PC-3 (cell line): Measurements from ENCODE around the gene KCNE1. TPM values are rescaled to one million over a fixed set of nuclear protein-coding genes. Genes with fewer than 3 reads are reported as not detected.

ENCODE experiments used
- ATAC-seq: fragments of 200-7000 bp; cut with Tn5 transposase; 2 replicates; pipeline ENCODE4 v1.9.1; 2020; ENCODE audit warnings: mild to moderate bottlenecking, moderate library complexity
- BruUV-seq: library from RNA; stranded (reverse); fragments of 400-500 nt; replicated peaks from 2 replicates; lab custom pipeline; 2021; lab: Mats Ljungman, UMichigan
- CTCF ChIA-PET: fragments of 300-600 bp; sonication (Branson Sonifier 250); formaldehyde crosslinking; loops from one replicate; lab custom pipeline; 2022; ENCODE audit warnings: antibody characterized with exemption; lab: Charles Lee
- POLR2A ChIA-PET: fragments of 300-600 bp; sonication (Branson Sonifier 250); formaldehyde crosslinking; loops from one replicate; lab custom pipeline; 2022; ENCODE audit warnings: antibody characterized with exemption; ENCODE audit not compliant: unreplicated experiment; lab: Charles Lee
- DNase-seq: peaks from one replicate; pipeline ENCODE4 v3.0.0-alpha.2; 2015
- H2AFZ ChIP-seq: fragments of 300-600 bp; sonication (generic); 2 replicates; pipeline ENCODE4 v1.6.0; 2016; ENCODE audit warnings: antibody characterized with exemption, low read length
- H3F3A ChIP-seq: fragments of 300-600 bp; sonication (generic); one replicate; pipeline ENCODE4 v1.6.0; 2017; ENCODE audit warnings: antibody characterized with exemption, low read length, control low read depth, mild to moderate bottlenecking; ENCODE audit not compliant: unreplicated experiment
- H3K27ac ChIP-seq: fragments of 300-600 bp; sonication (generic); 2 replicates; pipeline ENCODE4 v1.5.1; 2016; ENCODE audit warnings: mild to moderate bottlenecking, low read length
- H3K27me3 ChIP-seq: fragments of 300-600 bp; sonication (generic); 2 replicates; pipeline ENCODE4 v1.6.1; 2016; ENCODE audit warnings: low read length, mixed read lengths
- H3K36me3 ChIP-seq: fragments of 300-600 bp; sonication (generic); 2 replicates; pipeline ENCODE4 v1.6.1; 2016; ENCODE audit warnings: low read depth, mixed run types, low read length, mixed read lengths
- H3K4me1 ChIP-seq: fragments of 300-600 bp; sonication (generic); 2 replicates; pipeline ENCODE4 v1.5.1; 2016; ENCODE audit warnings: low read length; ENCODE audit not compliant: insufficient read depth
- H3K4me2 ChIP-seq: fragments of 300-600 bp; sonication (generic); 2 replicates; pipeline ENCODE4 v1.6.0; 2016; ENCODE audit warnings: low read length
- H3K4me3 ChIP-seq: fragments of 300-600 bp; sonication (generic); 2 replicates; pipeline ENCODE4 v1.5.1; 2016; ENCODE audit warnings: mild to moderate bottlenecking, low read length, mixed read lengths
- H3K79me2 ChIP-seq: fragments of 300-600 bp; sonication (generic); 2 replicates; pipeline ENCODE4 v1.6.1; 2017; ENCODE audit warnings: low read length, mixed read lengths
- H3K9ac ChIP-seq: fragments of 300-600 bp; sonication (generic); 2 replicates; pipeline ENCODE4 v1.6.0; 2016; ENCODE audit warnings: mild to moderate bottlenecking, low read length
- H3K9me2 ChIP-seq: fragments of 300-600 bp; sonication (generic); replicated peaks from 2 replicates; pipeline ENCODE4 v1.6.1; 2016; ENCODE audit warnings: mixed run types, low read length, mixed read lengths
- H3K9me3 ChIP-seq: fragments of 300-600 bp; sonication (generic); 2 replicates; pipeline ENCODE4 v1.6.1; 2016; ENCODE audit warnings: low read length, mixed read lengths
- H4K20me1 ChIP-seq: fragments of 300-600 bp; sonication (generic); 2 replicates; pipeline ENCODE4 v1.6.1; 2016; ENCODE audit warnings: low read length, mixed read lengths
- EZH2 ChIP-seq: fragments of 300-600 bp; sonication (generic); IDR thresholded peaks from one replicate; pipeline ENCODE4 v1.6.1; 2017; ENCODE audit warnings: antibody characterized with exemption, mild to moderate bottlenecking, low read length; ENCODE audit not compliant: unreplicated experiment
- EZH2phosphoT487 ChIP-seq: fragments of 300-600 bp; sonication (generic); IDR thresholded peaks from 2 replicates; pipeline ENCODE4 v1.6.1; 2018; ENCODE audit warnings: mild to moderate bottlenecking, antibody characterized with exemption, low read length, borderline replicate concordance
- intact Hi-C: fragments of 100-400 bp; cut with micrococcal nuclease; formaldehyde crosslinking; loops from 2 replicates; pipeline ENCODE4 v1.9.0; 2023
- total RNA-seq: library from RNA; depleted of rRNA; stranded (reverse); fragments of >200 nt; gene quantifications from 2 replicates; pipeline ENCODE4 v1.2.3, GENCODE V29; 2014
- TF ChIP-seq, protein P1 (sequence below): fragments of 300-600 bp; sonication (generic); conservative IDR thresholded peaks from 2 replicates; pipeline ENCODE4 v1.5.1; 2017; ENCODE audit warnings: antibody characterized with exemption, low read depth, mild to moderate bottlenecking, low read length

Gene KCNE1
- total RNA-seq, 1 experiment from 2014 or later, result 0.58 TPM

- Histone ChIP-seq H2AFZ (no peak overlapping the region), H3K9me2 (no peaks in the 10 kb centered on the region), H3F3A (no peaks in the 10 kb centered on the region), H4K20me1 (no peaks in the 10 kb centered on the region), H3K27ac (no peak overlapping the region), H3K36me3 (no peaks in the 10 kb centered on the region), H3K27me3 (no peaks in the 10 kb centered on the region), H3K4me2 (no peak overlapping the region), H3K9me3 (0 out of 2 replicates have a peak, but pooled peaks cover 4% of the 10 kb centered on the region), H3K4me1 (no peaks in the 10 kb centered on the region), H3K9ac (no peak overlapping the region), H3K79me2 (no peaks in the 10 kb centered on the region), H3K4me3 (no peak overlapping the region)
- POLR2A ChIA-PET, result no interaction called here
- TF ChIP-seq EZH2, result no peak
- TF ChIP-seq EZH2phosphoT487, result no peak
- TF ChIP-seq, protein P1, sequence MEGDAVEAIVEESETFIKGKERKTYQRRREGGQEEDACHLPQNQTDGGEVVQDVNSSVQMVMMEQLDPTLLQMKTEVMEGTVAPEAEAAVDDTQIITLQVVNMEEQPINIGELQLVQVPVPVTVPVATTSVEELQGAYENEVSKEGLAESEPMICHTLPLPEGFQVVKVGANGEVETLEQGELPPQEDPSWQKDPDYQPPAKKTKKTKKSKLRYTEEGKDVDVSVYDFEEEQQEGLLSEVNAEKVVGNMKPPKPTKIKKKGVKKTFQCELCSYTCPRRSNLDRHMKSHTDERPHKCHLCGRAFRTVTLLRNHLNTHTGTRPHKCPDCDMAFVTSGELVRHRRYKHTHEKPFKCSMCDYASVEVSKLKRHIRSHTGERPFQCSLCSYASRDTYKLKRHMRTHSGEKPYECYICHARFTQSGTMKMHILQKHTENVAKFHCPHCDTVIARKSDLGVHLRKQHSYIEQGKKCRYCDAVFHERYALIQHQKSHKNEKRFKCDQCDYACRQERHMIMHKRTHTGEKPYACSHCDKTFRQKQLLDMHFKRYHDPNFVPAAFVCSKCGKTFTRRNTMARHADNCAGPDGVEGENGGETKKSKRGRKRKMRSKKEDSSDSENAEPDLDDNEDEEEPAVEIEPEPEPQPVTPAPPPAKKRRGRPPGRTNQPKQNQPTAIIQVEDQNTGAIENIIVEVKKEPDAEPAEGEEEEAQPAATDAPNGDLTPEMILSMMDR, result no peak
- intact Hi-C loops, result no loop called here
- no TSS peak for BruUV-seq
- ATAC-seq, result no peak
- no peak for DNase-seq
- CTCF ChIA-PET, result no interaction called here
Observed at GRCh38 chr21:34501716-34502115, 10.3 kb downstream of the KCNE1 start.

- ATAC-seq (no peak), DNase-seq (no peak)
- Histone ChIP-seq H3K27ac (no peak overlapping the region), H3F3A (no peaks in the 10 kb centered on the region), H3K9me2 (no peaks in the 10 kb centered on the region), H3K4me3 (no peak overlapping the region), H4K20me1 (no peaks in the 10 kb centered on the region), H3K4me1 (no peaks in the 10 kb centered on the region), H3K4me2 (no peak overlapping the region), H2AFZ (no peak overlapping the region), H3K27me3 (no peaks in the 10 kb centered on the region), H3K9me3 (0 out of 2 replicates have a peak, but pooled peaks cover 4% of the 10 kb centered on the region), H3K36me3 (no peaks in the 10 kb centered on the region), H3K9ac (no peak overlapping the region), H3K79me2 (no peaks in the 10 kb centered on the region)
- CTCF ChIA-PET, result no interaction called here
- BruUV-seq, result no TSS peak
- TF ChIP-seq EZH2 (no peak), EZH2phosphoT487 (no peak)
- TF ChIP-seq, protein P1, result no peak
- intact Hi-C loops, result no loop called here
- POLR2A ChIA-PET, result no interaction called here
Observed at GRCh38 chr21:34500191-34500590, 11.8 kb downstream of the KCNE1 start.

DNA sequence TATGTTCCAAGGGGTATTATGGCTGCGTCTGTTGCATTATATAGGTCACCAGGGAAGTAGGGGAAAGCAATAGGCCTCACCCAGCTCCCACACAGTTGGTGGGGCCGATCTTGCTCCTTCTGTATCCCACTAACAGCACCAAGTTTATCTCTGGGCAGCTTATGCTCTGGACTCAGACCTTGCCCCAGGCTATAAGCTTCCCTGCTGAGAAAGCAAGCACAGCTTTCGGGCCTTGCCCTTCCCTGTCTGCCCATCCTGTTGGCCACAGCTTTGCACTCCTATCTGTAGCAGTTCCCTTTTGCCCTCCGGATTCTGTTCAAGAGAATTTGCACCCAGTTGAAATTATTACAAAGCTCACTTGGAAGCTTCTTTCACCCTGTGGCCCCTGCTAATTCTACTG, 12.9 kb downstream of the KCNE1 start:
- TF ChIP-seq EZH2 (no peak), EZH2phosphoT487 (no peak)
- TF ChIP-seq, protein P1, result no peak
- Histone ChIP-seq H3K4me2 (no peak overlapping the region), H3K9ac (no peak overlapping the region), H3K79me2 (no peaks in the 10 kb centered on the region), H3K27ac (no peak overlapping the region), H3F3A (no peaks in the 10 kb centered on the region), H4K20me1 (no peaks in the 10 kb centered on the region), H3K9me2 (no peaks in the 10 kb centered on the region), H2AFZ (no peak overlapping the region), H3K27me3 (no peaks in the 10 kb centered on the region), H3K4me1 (no peaks in the 10 kb centered on the region), H3K36me3 (no peaks in the 10 kb centered on the region), H3K4me3 (no peak overlapping the region), H3K9me3 (0 out of 2 replicates have a peak, but pooled peaks cover 4% of the 10 kb centered on the region)
- ChIA-PET POLR2A (no interaction called here), CTCF (no interaction called here)
- ATAC-seq (no peak), DNase-seq (no peak)
- intact Hi-C loops, result no loop called here
- BruUV-seq, result no TSS peak
